GM12878 (cell line): ENCODE measurements around the gene EPN1.
"Not testable (repeated sequence)": the region's sequence is repeated elsewhere in the genome, so short reads cannot be mapped to it uniquely, and the experiment has no call there.

Experiments
- ATF3 ChIP-seq: IDR thresholded peaks from 2 replicates; pipeline ENCODE4 v1.6.1; 2011; ENCODE audit warnings: low read depth, mild to moderate bottlenecking, low read length, moderate library complexity, borderline replicate concordance; ENCODE audit errors: extremely low read depth
- SRF ChIP-seq, 2 experiments: IDR thresholded peaks; 2 replicates each; pipeline ENCODE4 v1.6.1; 2011; ENCODE audit warnings: low read depth in 2 of 2, low read length in 2 of 2, mild to moderate bottlenecking in 1 of 2, moderate library complexity in 1 of 2
- TF ChIP-seq, protein P1 (sequence below), 3 experiments: IDR thresholded peaks in 2 of 3; conservative IDR thresholded peaks in 1 of 3; 2 replicates each; pipeline ENCODE4 v1.5.1; 2011; ENCODE audit warnings: low read depth in 3 of 3, low read length in 3 of 3, mild to moderate bottlenecking in 3 of 3, control low read depth in 2 of 3, moderate library complexity in 2 of 3, inconsistent platforms in 1 of 3, mixed read lengths in 1 of 3; ENCODE audit not compliant: control insufficient read depth in 2 of 3, insufficient read depth in 1 of 3; ENCODE audit errors: extremely low read depth in 1 of 3

GRCh38 chr19:55717879-55718711 is 43.1 kb downstream of the EPN1 start:
- TF ChIP-seq, protein P1, sequence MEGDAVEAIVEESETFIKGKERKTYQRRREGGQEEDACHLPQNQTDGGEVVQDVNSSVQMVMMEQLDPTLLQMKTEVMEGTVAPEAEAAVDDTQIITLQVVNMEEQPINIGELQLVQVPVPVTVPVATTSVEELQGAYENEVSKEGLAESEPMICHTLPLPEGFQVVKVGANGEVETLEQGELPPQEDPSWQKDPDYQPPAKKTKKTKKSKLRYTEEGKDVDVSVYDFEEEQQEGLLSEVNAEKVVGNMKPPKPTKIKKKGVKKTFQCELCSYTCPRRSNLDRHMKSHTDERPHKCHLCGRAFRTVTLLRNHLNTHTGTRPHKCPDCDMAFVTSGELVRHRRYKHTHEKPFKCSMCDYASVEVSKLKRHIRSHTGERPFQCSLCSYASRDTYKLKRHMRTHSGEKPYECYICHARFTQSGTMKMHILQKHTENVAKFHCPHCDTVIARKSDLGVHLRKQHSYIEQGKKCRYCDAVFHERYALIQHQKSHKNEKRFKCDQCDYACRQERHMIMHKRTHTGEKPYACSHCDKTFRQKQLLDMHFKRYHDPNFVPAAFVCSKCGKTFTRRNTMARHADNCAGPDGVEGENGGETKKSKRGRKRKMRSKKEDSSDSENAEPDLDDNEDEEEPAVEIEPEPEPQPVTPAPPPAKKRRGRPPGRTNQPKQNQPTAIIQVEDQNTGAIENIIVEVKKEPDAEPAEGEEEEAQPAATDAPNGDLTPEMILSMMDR (IDR thresholded peaks at IDR 0.05 in 2 of 3, conservative IDR thresholded peaks at IDR 0.05 in 1 of 3; ENCODE audit: control insufficient read depth in 2 of 3, extremely low read depth in 1 of 3, insufficient read depth in 1 of 3, low read depth in 3 of 3, low read length in 3 of 3): not testable (repeated sequence)
- not testable (repeated sequence) for TF ChIP-seq SRF (IDR thresholded peaks at IDR 0.05; ENCODE audit: low read depth in 2 of 2, low read length in 2 of 2); ATF3
